OCI-M2 (cell line): ENCODE results near the gene LGR6.
"Not testable (repeated sequence)": the region's sequence is repeated elsewhere in the genome, so short reads cannot be mapped to it uniquely, and the experiment has no call there.

Experiments used
- DNase-seq: peaks from one replicate; lab custom pipeline; 2025; ENCODE audit not compliant: unreplicated experiment; lab: John Stamatoyannopoulos, UW

LGR6 gene

DNA sequence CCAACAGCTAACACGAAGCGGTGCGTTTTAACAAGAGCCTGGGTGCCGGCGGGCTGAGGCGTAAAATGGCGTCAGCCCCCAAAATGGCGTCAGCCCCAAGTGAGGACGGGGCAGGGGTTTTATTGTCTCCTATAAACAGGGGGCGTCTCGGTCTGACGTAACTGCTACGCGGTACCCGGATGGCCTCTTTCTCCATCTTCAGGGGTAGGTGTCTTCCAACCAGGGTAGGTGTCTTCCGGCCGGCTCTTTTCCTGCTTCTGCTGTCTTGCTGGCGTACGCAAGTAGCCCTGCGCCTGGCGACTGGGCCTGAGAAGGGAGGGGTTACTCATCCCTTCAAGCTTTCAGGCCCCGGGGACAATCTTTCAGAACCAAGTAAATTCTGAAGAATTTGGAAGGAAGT lies 45.3 kb downstream of the LGR6 start:
- no peak for DNase-seq

DNA sequence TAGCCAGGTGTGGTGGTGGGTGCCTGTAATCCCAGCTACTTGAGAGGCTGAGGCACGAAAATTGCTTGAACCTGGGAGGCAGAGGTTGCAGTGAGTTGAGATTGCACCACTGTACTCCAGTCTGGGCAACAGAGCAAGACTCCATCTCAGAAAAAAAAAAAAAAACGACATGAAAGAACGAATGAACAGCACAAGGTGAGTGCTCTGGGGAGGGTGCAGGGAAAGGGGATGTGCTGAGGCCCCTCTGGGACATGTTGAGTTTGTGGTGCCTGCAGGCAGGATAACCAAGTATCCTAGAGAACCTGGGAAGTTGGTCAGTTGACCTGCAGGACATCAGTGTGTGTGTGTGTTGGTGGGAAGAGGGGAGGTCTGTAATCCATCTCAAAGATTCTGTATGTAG lies 46.6 kb downstream of the LGR6 start:
- not testable (repeated sequence) for DNase-seq

DNA sequence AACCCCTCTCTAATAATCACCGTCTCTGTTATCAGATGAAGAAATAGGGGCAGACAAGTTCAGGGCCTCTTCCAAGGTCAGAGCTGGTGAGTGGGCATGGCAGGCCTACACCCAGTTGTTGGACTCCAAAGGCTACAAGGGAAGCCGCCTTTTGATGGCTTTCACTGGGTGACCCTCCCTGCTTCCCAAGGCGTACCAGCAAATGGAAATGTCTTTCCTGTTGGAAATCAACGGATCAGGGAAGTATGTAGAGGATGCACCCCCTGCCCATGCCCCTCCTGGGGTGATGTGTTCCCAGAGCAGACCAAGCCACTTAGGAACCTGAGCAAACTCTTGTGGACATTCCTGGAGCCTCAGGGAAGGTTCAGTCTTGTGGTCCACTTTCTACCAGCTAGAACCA lies 47.4 kb downstream of the LGR6 start:
- no peak for DNase-seq

DNA sequence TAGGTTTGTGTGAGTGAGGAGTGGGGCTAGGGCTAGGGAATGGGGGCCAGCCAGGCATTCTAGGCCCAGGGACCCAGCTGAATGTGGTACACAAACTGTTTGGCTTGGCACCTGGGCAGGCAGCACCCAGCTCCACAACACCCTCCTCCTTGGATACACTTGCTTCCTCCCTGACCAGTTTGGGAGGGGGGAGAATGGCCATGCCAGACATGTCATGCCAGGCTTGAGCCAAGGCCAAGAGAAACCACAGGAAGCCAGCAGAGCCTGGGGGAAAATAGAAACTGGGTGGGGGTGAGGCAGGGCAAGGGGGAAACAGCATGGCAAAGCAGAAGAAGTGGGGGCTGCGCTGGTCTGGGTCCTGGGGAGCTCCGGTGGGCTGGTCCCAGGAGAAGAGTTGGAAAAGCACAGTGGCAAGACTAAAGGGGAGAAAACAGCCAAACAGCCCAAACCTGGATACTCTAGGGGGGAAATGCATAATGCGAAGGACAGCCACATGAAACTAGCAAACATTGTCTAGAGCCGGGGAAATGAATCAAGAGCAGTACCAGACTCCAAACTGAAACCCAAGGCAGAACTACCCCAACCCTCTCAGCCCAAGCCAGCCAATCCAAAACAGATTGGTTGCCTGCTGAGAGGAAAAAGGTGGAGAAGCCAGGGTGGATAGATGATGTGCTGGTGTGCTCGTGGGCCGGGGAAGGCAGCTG lies 47.9 kb downstream of the LGR6 start:
- DNase-seq, result no peak

DNA sequence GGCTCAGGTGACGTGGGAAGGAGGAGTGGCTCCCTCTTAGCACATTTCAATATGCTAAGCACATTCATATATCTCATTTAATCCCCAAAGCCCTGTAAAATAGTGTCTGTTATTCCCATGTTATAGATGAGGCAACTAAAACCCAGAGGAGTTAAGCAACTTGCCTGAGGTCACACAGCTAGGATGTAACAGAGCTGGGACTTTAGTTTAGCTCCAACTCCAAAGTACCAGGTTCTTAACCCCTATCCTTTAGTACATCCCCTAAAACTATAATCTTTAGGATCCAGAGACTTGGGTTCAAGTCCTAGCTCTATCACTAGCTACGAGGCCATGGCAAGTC lies 48.5 kb downstream of the LGR6 start:
- DNase-seq, result no peak

DNA sequence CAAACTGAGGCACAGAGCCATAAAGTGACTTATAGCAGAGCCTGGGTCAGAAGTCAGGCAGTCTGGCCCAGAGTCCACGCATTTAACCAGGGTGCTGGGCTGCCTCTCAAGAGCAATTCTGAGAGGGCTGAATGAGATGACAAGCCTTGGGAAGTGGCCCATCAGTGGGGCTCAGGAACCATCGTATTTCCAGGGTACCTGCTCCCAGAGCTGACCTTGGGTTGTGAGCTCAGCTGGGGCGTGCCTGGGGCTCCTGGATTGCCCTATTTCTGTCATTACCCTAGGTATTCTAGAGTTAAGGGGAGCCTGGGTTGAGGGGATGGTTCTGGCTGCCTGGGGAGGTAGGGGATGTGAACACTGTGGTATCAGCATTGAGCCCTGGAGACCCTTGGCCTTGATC lies 49.4 kb downstream of the LGR6 start:
- no peak for DNase-seq

DNA sequence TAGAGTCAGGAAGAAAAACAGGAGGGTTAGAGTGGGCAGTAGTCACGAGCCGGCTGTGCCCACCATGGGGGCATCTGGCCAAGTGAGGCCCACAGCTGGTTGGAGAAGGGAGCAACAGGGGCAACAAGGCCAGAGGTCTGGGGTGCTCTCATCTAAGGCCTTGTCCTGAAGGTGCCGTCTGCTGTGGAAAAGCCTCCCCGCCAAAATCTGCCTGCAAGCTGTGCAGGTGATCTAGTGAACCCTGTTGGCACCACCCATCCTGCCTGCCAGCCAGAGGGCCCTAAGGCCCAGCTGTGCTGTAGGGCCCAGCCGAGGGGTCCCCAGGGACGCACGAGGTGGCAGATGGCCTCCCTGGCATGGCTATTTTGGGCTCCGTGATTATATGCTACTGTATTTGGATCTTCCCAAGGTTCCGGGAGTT lies 51.3 kb downstream of the LGR6 start:
- DNase-seq, result no peak

DNA sequence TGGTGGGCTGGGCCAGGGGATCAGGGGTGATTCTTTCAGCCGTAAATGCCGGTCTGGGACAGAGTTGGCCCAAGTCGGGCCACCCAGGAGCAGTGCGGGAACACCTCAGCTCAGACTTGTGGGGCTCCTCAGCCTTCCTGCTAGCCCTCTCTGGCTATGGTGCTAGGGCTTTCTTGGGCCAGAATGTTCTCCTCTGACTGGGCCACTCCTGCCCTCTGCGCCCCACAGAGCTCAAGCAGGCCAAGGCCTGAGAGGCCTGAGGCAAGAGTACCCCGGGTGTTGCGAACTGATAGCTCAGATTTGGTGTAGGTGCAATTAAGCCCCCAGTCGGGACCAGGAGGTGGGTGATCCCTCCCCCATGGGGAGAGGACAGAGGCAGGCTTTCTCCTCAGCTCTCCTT lies 51.8 kb downstream of the LGR6 start:
- no peak for DNase-seq

DNA sequence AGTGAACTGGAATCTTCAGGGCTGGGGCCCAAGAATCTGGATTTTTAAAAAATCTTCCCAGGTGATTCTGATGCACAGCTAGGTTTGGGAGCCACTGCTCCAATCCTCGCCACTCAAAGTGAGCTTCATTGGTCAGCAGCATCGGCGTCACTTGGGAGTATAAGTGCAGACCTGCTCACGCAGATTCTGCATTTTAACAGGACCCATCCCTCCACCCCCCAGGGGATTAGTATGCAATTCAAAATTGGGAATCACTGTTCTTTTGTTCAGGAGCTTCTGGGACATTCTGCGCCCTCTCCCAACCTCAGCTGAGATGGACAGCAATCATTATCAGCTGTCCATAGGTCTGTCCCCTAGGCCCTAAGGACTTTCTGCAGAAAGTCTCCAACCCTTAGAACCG lies 53.5 kb downstream of the LGR6 start:
- DNase-seq, result no peak

DNA sequence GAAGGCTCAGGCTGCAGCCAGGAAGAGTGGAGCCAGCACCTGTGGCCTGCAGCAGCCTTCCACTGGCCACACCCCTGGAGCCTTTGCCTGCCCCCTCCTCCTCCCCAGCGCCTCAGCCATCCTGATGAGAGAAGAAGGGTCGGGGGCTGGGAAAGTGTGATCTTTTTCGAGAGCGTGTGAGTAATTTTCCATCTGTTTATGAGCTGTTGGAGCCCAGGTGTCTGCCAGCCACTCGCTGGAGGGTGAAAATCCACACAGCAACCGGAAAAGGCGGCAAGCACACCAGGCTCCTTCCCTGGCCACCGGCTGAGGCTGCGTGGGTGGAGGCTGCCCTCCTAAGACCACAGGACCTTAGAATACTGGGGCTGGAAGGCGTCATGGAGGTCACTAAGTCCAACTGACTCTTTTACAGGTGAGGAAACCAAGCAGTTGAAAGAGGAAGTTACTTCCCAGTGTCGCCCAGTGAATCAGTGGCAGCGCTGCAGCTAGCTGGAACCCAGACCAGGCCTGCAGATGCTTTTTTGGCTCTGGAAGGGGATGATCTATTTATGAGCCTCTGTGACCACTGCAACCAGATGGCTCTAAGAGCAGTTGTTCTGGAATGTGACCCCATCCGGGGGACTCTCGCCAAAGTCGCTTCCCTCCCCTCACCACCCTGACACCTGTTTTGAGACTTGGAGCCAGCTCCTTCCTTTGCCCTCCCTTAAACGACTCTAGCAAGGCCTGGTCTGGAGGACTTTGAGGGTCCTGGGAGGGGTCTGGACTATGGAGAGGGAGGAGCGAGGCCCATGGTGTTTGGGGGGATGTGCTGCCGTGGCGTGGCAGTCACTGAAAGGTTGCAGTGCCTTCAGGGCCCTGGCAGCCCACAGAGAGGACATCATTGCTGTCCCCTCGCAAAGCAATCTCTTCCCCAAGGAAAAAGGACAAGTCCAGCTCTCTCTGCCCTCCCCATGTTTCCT lies 54.5 kb downstream of the LGR6 start:
- DNase-seq, result no peak

DNA sequence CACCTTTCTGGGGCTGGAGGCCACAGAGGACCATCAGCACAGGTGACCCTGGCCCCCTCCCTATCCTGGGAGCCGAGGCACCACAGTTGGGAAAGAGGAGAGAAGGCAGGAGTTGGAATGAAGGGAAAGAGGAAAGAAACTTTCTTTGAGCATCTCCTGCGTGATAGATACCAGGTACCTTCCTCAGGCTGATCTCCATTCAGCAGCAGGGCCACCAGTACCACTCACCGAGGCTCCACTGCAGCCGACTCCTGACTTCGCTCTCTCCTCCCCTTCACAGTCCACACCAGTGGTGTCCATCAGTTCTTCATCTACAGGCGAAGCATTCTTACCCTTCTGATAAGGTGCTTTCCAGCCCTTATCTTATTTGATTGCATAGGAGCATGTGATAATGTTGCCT lies 55.3 kb downstream of the LGR6 start:
- no peak for DNase-seq

DNA sequence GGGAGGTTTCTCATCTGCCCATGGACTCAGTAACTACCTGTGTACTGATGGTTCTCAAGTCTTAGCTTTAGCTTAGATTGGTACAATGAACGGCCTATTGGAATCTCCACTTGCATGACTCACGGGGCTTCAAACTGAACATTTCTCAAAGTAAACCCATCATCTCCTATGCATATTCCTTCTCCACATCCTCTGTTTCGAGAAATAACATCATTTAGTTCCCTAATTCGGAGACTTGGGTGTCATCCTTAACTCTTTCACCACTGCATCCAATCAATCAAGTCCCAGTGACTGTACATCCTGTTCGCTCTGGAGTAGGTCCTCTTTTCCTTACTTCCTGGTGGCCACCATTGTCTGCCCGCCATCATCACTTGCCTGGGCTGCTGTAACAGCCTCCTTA lies 55.8 kb downstream of the LGR6 start:
- no peak for DNase-seq

DNA sequence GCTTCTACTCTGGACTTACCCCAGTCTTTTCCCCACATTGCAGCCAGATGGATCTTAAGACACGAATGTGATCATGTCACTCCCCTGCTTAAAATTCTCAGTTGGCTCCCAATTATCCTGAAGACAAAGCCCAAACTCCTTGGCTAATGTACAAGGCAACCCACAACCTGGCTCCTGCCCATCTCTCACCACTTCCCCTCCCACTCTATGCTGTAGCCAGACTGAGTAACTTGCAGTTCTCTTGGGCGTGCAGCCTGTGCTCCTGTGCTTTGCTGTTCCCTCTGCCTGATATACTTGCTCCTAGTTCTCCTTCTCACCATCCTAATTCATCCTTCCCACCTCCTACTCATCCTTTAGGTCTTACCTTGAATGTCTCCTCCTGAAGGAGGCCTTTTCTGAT lies 56.2 kb downstream of the LGR6 start:
- no peak for DNase-seq

DNA sequence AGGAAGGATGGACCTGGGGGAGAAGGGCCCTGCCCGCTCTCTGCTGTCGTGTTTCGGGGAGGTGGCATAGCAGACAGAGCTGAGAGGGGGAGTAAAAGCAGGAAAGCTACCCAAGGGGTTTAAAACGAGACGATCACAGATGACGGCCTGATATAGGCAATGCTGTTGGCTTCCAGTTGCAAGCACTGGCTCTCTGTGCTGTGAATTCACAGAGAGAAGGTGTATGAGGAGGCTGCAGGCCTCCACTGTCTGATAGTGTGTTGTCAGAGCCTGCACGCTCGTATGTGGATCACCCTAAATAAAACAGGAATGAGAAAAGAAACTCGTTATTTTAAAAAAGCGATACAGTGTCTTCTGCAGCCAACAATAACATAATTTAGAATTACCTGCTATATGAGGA lies 57.4 kb downstream of the LGR6 start:
- no peak for DNase-seq

DNA sequence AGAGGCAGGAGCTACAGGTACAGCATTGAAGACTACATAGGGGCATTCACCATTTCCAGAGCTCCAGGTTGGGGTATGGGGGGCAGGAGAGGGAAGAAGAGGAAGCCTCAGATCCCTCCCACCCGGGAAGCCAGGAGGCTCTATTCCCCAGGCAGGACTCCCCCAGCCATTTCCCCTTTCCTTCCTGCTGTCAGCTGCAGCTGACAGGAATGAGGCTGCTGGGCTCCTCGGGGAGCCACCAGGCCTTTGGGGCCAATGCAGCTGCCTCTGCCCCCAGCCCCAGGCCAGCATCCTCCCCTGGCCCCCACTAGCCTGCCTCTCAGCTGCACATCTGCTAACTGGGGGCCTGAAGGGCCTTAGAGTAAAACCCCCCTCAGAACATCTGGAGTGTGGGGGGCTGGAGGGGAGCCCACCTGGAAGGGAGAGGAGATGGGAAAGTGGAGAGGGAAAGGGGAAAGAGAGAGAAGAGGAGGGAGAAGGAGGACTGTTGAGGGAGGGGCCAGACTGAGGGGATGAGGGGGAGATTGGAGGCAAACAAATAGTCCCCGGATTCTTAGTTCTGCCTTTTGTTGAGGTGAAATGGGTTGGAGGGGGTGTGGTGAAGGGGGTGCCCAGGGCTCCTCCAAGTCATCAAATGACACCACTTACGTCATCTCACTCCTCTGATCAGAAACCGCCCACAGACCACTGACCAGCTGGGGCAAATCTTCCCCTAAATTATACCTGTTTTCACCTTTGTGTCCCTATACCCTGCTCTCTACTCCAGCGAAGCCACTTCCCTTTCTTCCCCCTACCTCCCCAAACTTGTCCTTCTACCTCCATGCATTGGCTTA lies 58.0 kb downstream of the LGR6 start:
- no peak for DNase-seq

DNA sequence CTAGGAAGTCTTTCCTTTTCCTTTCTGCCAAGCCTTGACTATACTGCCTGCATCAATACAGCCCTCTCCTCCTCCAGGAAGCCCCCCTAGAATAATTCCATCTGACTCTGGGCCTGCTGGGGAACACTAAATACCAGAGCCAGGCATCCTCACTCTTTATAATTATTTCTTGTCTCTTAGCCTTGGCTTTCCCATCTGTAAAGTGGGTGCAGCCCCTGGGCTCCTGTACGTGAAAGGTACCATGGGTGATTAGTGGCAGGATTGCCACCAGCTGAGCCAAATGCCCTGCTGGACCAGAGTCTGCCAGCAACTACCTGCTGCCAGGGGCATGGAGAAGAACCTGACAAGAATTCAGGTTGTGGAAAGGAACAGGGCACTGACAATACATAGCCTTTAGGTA lies 58.7 kb downstream of the LGR6 start:
- no peak for DNase-seq

DNA sequence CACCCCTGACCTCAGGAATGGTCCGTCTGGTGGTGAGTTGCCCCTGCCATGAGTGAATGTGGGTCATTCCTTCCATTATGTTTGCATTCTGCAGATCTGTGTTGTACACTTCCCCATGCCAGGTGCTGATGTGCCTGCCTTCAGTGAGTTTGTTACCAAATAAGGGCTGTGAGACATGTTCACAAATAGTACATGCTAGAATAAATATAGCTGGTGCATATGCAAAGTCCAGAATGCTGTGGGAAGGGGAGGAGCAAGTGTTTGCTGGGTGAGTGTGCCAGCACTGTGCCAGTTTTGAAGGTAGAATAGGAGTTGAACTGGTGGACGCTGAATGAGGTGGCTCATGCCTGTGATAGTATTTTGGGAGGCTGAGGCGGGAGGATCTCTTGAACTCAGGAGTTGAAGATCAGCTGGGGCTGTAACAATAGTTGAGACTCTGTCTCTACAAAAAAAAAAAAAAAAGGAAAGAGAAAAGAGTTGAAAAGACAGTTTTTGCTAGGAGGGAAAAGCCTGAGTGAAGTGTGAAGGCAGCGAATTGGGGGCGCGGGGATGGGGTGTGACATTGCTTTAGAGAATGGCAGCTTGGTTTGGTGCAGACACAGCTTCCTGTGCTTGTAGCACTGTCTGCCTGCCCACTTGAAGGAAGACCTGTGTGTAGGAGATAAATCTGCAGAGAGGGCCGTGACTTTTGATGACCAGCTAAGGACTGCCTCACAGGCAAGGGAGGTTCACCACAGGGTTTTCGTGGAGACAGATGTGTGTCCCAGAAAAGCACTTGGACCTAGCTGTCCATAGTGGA lies 61.1 kb downstream of the LGR6 start:
- no peak for DNase-seq

DNA sequence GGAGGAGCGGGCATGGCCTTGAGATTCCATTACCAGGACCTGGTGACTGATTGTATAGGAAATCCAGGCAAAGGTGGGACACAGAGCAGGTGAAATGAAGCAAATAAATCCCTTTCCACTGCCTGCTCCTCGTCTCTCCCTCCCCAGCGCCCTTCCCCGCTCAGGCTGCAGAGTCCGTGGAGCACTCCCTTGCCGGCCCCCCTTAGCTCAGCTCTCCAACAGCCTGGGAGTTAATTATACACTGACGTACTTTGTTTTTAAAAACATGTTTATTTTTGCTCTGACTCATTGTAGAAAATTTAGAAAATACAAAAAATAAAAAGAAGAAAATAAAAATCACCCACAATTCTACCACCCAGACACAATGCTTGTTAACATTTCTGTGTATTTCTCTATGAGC lies 61.7 kb downstream of the LGR6 start:
- DNase-seq, result no peak

DNA sequence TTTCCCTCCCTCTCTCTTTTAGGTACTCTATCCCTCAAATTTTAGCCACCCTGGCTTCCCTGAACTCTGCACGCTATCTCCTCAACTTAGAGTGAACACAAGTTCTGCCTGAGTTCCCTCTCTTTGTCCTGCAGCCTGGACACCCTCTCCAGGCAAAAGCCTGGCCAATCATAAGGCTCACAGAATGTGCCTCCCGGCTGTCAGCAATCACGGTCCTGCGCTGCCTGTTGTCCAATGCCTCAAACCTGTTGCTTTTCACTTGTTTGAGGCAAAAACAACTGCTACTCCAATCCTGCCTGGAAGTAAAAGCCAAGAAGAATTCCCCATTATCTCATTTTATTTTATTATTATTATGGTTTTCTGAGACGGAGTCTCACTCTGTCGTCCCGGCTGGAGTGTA lies 66.1 kb downstream of the LGR6 start:
- DNase-seq, result no peak

DNA sequence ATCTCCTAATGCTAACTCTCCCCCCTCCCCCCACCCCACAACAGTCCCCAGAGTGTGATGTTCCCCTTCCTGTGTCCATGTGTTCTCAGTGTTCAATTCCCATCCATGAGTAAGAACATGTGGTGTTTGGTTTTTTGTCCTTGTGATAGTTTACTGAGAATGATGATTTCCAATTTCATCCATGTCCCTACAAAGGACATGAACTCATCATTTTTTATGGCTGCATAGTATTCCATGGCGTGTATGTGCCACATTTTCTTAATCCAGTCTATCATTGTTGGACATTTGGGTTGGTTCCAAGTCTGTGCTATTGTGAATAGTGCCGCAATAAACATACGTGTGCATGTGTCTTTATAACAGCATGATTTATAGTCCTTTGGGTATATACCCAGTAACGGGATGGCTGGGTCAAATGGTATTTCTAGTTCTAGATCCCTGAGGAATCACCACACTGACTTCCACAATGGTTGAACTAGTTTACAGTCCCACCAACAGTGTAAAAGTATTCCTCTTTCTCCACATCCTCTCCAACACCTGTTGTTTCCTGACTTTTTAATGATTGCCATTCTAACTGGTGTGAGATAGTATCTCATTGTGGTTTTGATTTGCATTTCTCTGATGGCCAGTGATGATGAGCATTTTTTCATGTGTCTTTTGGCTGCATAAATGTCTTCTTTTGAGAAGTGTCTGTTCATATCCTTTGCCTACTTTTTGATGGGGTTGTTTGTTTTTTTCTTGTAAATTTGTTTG lies 67.8 kb downstream of the LGR6 start:
- not testable (repeated sequence) for DNase-seq
